Stomach (tissue), 9 donors: ENCODE measurements around the gene DDHD1. TPM values are rescaled to one million over a fixed set of nuclear protein-coding genes. Genes with fewer than 3 reads are reported as not detected.
A peak's percentile ranks its signal among the peaks of the same experiment; 100 is the strongest.

Experiments
- DNase-seq, 2 donors: peaks; one replicate each; pipeline versions ENCODE4 v3.0.0 to v3.0.0-alpha.2; 2013 to 2019
- H3K27ac ChIP-seq, 5 donors: fragments of 200-600 bp in 4 of 5; sonication (generic) in 4 of 5; one replicate each; pipeline ENCODE4 v1.5.1; 2013 to 2019; ENCODE audit warnings: mild to moderate bottlenecking in 1 of 5, moderate library complexity in 1 of 5
- H3K27me3 ChIP-seq, 3 donors: fragments of 200-600 bp; sonication (generic); one replicate each; pipeline ENCODE4 v1.5.1; 2017 to 2019; ENCODE audit warnings: mixed run types in 1 of 3
- H3K36me3 ChIP-seq, 4 donors: fragments of 200-600 bp; sonication (generic); 1 replicate in 3 of 4; 2 replicates in 1 of 4; pipeline ENCODE4 v1.5.1; 2016 to 2019
- H3K4me1 ChIP-seq, 4 donors: fragments of 200-600 bp; sonication (generic); one replicate each; pipeline ENCODE4 v1.5.1; 2016 to 2019
- H3K4me3 ChIP-seq, 4 donors: fragments of 200-600 bp; sonication (generic) in 3 of 4; one replicate each; pipeline ENCODE4 v1.5.1; 2016 to 2019; ENCODE audit warnings: mild to moderate bottlenecking in 1 of 4
- H3K9me3 ChIP-seq, 4 donors: fragments of 200-600 bp; sonication (generic); one replicate each; pipeline ENCODE4 v1.5.1; 2016 to 2019
- EP300 ChIP-seq: sonication (generic); formaldehyde crosslinking; IDR thresholded peaks from one replicate; pipeline ENCODE4 v1.6.1; 2017; ENCODE audit warnings: antibody characterized with exemption
- POLR2A ChIP-seq, 4 donors: fragments of 450-650 bp; IDR thresholded peaks; one replicate each; pipeline ENCODE4 v1.6.1; 2016; ENCODE audit warnings: antibody characterized with exemption in 4 of 4, control low read depth in 2 of 4, mild to moderate bottlenecking in 1 of 4, moderate library complexity in 1 of 4
- POLR2AphosphoS5 ChIP-seq, 3 donors: sonication (generic); formaldehyde crosslinking; IDR thresholded peaks; one replicate each; pipeline ENCODE4 v1.6.1; 2016; ENCODE audit warnings: antibody characterized with exemption in 3 of 3
- WGBS, 5 donors: extraction: QIAGEN DNeasy Blood & Tissue Kit in 3 of 5; methylation state at CpG; one replicate each; pipeline versions ENCODE4 v1.1.5 to v1.1.7; 2013 to 2018; 5-methylcytosine and 5-hydroxymethylcytosine counted together
- intact Hi-C: fragments of 100-400 bp; cut with DNase I; formaldehyde crosslinking; loops from one replicate; pipeline ENCODE4 v1.15.1; 2023; ENCODE audit warnings: low total_unique reads
- polyA plus RNA-seq, 3 donors: library from polyadenylated mRNA; stranded (reverse); fragments of 200-250 nt; gene quantifications; one replicate each; pipeline ENCODE4 v1.2.3, GENCODE V29; 2013
- total RNA-seq, 5 donors: library from RNA; depleted of rRNA; stranded (reverse); fragments of >200 nt; gene quantifications; one replicate each; pipeline versions ENCODE4 v1.1.0 to v1.2.3, GENCODE V29; 2014 to 2016
- TF ChIP-seq, protein P1 (sequence below), 7 experiments: fragments of 450-650 bp in 4 of 7; fragments of 200-600 bp in 3 of 7; sonication (generic) in 3 of 7; IDR thresholded peaks; one replicate each; pipeline ENCODE4 v1.5.1; 2016 to 2019; ENCODE audit warnings: antibody characterized with exemption in 7 of 7, control low read depth in 2 of 7, mild to moderate bottlenecking in 1 of 7
- donor health status: healthy with polysubstance abuse.
- donor health status: Bipolar disorder and iron deficiency.
- donor health status: healthy.

Gene DDHD1
- total and polyA plus RNA-seq, 8 donors = 2.1 to 50.7 (median 11.0) TPM

DNA sequence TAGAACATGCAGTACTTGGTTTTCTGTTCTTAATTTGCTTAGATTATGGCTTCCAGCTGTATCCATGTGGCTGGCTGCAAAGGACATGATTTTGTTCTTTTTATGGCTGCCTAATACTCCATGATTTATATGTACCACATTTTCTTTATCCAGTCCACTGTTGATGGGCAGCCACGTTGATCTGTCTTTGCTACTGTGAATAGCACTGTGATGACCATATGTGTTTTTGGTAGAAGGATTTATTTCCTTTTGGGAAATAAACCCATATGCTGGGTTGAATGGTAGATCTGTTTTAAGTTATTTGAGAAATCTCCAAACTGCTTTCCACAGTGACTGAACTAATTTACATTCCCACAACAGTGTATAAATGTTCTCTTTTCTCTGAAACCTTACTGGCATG lies 116.1 kb downstream of the DDHD1 start:
- WGBS, 5 donors = 83 to 97% (median 88%) methylated on average over 1 of the region's 1 CpG
- TF ChIP-seq POLR2A (IDR thresholded peaks at IDR 0.05) (no peak), EP300 (no peak), POLR2AphosphoS5 (IDR thresholded peaks at IDR 0.05) (no peak)
- TF ChIP-seq, protein P1, sequence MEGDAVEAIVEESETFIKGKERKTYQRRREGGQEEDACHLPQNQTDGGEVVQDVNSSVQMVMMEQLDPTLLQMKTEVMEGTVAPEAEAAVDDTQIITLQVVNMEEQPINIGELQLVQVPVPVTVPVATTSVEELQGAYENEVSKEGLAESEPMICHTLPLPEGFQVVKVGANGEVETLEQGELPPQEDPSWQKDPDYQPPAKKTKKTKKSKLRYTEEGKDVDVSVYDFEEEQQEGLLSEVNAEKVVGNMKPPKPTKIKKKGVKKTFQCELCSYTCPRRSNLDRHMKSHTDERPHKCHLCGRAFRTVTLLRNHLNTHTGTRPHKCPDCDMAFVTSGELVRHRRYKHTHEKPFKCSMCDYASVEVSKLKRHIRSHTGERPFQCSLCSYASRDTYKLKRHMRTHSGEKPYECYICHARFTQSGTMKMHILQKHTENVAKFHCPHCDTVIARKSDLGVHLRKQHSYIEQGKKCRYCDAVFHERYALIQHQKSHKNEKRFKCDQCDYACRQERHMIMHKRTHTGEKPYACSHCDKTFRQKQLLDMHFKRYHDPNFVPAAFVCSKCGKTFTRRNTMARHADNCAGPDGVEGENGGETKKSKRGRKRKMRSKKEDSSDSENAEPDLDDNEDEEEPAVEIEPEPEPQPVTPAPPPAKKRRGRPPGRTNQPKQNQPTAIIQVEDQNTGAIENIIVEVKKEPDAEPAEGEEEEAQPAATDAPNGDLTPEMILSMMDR (IDR thresholded peaks at IDR 0.05) = no peak
- Histone ChIP-seq H3K36me3 (peaks cover 0 to 43% (median 21%) of the 10 kb centered on the region in 4 donors), H3K4me1 (peaks cover 0 to 26% (median 10%) of the 10 kb centered on the region in 4 donors), H3K4me3 (no peak overlapping the region), H3K9me3 (no peaks in the 10 kb centered on the region), H3K27me3 (no peaks in the 10 kb centered on the region), H3K27ac (no peak overlapping the region)
- intact Hi-C loops = no loop called here
- no peak for DNase-seq

DNA sequence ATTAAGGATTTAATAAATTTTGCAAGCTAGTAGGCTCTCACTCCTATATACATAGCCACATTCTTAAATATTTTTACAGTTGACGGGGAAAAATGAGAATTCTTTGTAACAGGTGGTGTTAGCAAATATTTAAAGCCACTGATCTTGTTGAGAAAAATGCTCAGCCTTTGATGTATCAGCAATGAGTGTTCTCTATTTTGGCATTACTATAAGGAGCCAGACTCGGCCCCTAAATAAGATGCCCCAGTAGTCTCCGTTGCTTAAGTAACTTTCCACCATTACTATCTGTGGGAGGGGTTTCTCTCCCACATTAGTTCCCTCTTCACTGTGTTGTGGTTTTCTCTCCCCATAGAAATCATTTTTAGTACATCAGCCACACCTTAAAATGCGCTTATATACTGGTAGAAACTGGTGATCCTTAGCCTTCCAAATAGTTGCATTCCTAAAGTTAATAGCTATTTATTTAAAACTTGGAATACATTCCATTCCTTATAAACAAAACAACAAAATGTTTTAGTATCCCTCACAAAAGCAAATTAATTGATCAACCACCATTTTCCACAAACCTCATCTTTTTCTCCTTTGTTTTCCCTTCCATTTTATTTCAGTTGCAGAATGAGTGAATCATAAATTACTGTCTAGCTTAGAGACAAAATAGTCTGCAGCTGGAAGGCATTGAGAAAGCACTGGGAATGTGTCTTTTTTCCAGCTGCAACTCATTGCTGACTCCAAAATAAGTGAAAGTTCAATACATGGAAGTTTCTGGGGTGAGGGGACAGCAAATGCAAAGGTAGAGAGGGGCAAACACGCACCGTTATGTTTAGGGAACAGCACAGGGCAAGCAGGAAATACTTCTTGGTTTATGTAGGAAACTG lies 117.5 kb downstream of the DDHD1 start:
- no peak overlapping the region for H3K4me3 ChIP-seq
- H3K4me1 ChIP-seq = peaks cover 0 to 31% (median 12%) of the 10 kb centered on the region in 4 donors
- peak in 1 of 2 donors; percentile 22 for DNase-seq
- H3K9me3 ChIP-seq = no peaks in the 10 kb centered on the region
- intact Hi-C loops = no loop called here
- 70 to 91% (median 85%) methylated on average over 6 of the region's 6 CpGs for WGBS, 5 donors
- H3K27me3 ChIP-seq = no peaks in the 10 kb centered on the region
- H3K36me3 ChIP-seq = peaks cover 0 to 39% (median 19%) of the 10 kb centered on the region in 4 donors
- TF ChIP-seq, protein P1 (IDR thresholded peaks at IDR 0.05) = no peak
- TF ChIP-seq POLR2A (IDR thresholded peaks at IDR 0.05) = no peak
- TF ChIP-seq POLR2AphosphoS5 (IDR thresholded peaks at IDR 0.05) = no peak
- TF ChIP-seq EP300 = no peak
- no peak overlapping the region for H3K27ac ChIP-seq

DNA sequence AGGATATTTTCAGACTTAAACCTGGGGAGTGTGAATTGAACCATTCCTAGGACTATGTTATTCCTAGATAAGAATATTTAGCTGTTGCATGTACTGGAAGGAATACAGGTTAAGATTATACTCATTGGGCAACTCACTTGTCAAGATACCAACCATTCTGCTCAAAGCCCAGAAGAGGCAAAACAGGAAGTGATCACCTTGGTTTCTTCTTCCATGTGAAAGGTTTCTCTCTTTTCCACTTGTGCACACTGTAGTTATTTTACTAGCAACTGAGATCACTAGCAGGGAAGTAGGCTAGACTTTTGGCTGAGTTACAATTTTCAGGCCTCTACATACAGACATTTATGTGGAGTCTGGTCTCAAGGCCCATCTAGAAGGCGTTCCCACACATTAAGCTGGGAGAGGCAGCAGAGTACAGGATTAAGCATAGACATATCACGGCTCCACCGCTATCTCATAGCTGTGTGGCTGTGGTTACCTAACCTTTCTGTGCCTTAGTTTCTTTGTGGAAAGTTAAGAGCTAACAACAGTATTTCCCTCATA lies 118.4 kb downstream of the DDHD1 start:
- Histone ChIP-seq H3K4me3 (no peak overlapping the region), H3K27ac (no peak overlapping the region), H3K36me3 (peaks cover 0 to 30% (median 14%) of the 10 kb centered on the region in 4 donors), H3K27me3 (no peaks in the 10 kb centered on the region), H3K4me1 (peaks cover 0 to 31% (median 12%) of the 10 kb centered on the region in 4 donors), H3K9me3 (no peaks in the 10 kb centered on the region)
- TF ChIP-seq POLR2AphosphoS5 (IDR thresholded peaks at IDR 0.05) = no peak
- TF ChIP-seq EP300 = no peak
- no peak for TF ChIP-seq POLR2A (IDR thresholded peaks at IDR 0.05)
- no peak for DNase-seq
- intact Hi-C loops = no loop called here
- 93 to 95% (median 94%) methylated on average over 3 of the region's 3 CpGs for WGBS, 5 donors

DNA sequence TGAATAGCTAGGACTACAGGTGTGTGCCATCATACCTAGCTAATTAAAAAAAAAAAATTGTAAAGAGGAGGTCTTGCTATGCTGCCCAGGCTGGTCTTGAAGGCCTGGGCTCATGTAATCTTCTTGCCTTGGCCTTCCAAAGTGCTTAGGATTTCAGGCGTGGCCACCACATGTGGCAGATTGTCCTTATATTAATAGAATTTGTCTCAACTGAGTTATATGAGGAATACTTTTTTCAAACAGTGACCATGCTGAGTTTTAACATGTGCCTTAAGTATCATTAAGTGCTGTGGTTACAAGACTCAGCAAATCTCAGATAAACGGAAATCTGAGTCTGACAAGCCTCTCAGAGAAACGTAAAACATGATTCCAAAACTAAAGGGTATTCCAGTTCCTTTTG lies 119.1 kb downstream of the DDHD1 start:
- no peak overlapping the region for H3K4me3 ChIP-seq
- no peak for DNase-seq
- H3K27ac ChIP-seq = no peak overlapping the region
- H3K27me3 ChIP-seq = no peaks in the 10 kb centered on the region
- 85 to 92% (median 87%) methylated on average over 3 of the region's 3 CpGs for WGBS, 5 donors
- intact Hi-C loops = no loop called here
- TF ChIP-seq, protein P1 (IDR thresholded peaks at IDR 0.05) = no peak
- TF ChIP-seq POLR2A (IDR thresholded peaks at IDR 0.05) (no peak), EP300 (no peak), POLR2AphosphoS5 (IDR thresholded peaks at IDR 0.05) (no peak)
- peaks cover 0 to 31% (median 12%) of the 10 kb centered on the region in 4 donors for H3K4me1 ChIP-seq
- no peaks in the 10 kb centered on the region for H3K9me3 ChIP-seq
- peaks cover 0 to 23% (median 7%) of the 10 kb centered on the region in 4 donors for H3K36me3 ChIP-seq
